ENCODE data around the gene ANKRD22. TPM values are rescaled to one million over a fixed set of nuclear protein-coding genes. Genes with fewer than 3 reads are reported as not detected.

Gene ANKRD22
- total RNA-seq, 4 donors from 2014 or later: 3.0 to 12.2 (median 6.1) TPM; not detected in 1

GRCh38 chr10:88791924-88792323, 59.7 kb downstream of the ANKRD22 start:
- DNase-seq: no peak
- Histone ChIP-seq H3K4me3 (no peak overlapping the region), H3K36me3 (no peaks in the 10 kb centered on the region), H3K4me1 (no peaks in the 10 kb centered on the region), H3K27ac (no peak overlapping the region), H3K9me3 (no peaks in the 10 kb centered on the region), H3K27me3 (no peaks in the 10 kb centered on the region)
- WGBS, 2 donors (ENCODE audit: low coverage in 1 of 2): 60 to 67% methylated on average over 2 of the region's 2 CpGs
- in situ Hi-C loops (cut with MboI; ENCODE audit: low pct_ligation_motif_present in 1 of 4, low pct_unique_long_range_greater_than_20kb in 1 of 4, low sequenced_read_pairs in 3 of 4) (no loop called here), intact Hi-C loops (cut with DNase I; ENCODE audit: low total_unique reads) (no loop called here)
- TF ChIP-seq EP300 (IDR thresholded peaks at IDR 0.05; ENCODE audit: low read depth) (no peak), CTCF (IDR thresholded peaks at IDR 0.05) (peak; percentile 34 to 47 (median 35)), POLR2A (IDR thresholded peaks at IDR 0.05) (no peak), POLR2AphosphoS5 (IDR thresholded peaks at IDR 0.05) (no peak)

GRCh38 chr10:88788924-88789323, 62.7 kb downstream of the ANKRD22 start:
- H3K27ac ChIP-seq: no peak overlapping the region
- intact Hi-C loops (cut with DNase I; ENCODE audit: low total_unique reads): no loop called here
- no peak for DNase-seq
- H3K4me3 ChIP-seq: no peak overlapping the region
- H3K9me3 ChIP-seq: no peaks in the 10 kb centered on the region
- no peaks in the 10 kb centered on the region for H3K4me1 ChIP-seq
- no peaks in the 10 kb centered on the region for H3K36me3 ChIP-seq
- in situ Hi-C loops (cut with MboI; ENCODE audit: low pct_ligation_motif_present in 1 of 4, low pct_unique_long_range_greater_than_20kb in 1 of 4, low sequenced_read_pairs in 3 of 4): no loop called here
- H3K27me3 ChIP-seq: no peaks in the 10 kb centered on the region
- TF ChIP-seq CTCF (IDR thresholded peaks at IDR 0.05) (no peak), EP300 (IDR thresholded peaks at IDR 0.05; ENCODE audit: low read depth) (no peak), POLR2A (IDR thresholded peaks at IDR 0.05) (no peak), POLR2AphosphoS5 (IDR thresholded peaks at IDR 0.05) (no peak)

- WGBS, 2 donors (ENCODE audit: low coverage in 1 of 2): 82 to 93% methylated on average over 5 of the region's 5 CpGs
- no peak for DNase-seq
- Histone ChIP-seq H3K36me3 (no peaks in the 10 kb centered on the region), H3K4me1 (no peaks in the 10 kb centered on the region), H3K27me3 (no peaks in the 10 kb centered on the region), H3K9me3 (no peaks in the 10 kb centered on the region), H3K27ac (no peak overlapping the region), H3K4me3 (no peak overlapping the region)
- in situ Hi-C loops (cut with MboI; ENCODE audit: low pct_ligation_motif_present in 1 of 4, low pct_unique_long_range_greater_than_20kb in 1 of 4, low sequenced_read_pairs in 3 of 4) (no loop called here), intact Hi-C loops (cut with DNase I; ENCODE audit: low total_unique reads) (no loop called here)
- TF ChIP-seq POLR2AphosphoS5 (IDR thresholded peaks at IDR 0.05): no peak
- TF ChIP-seq POLR2A (IDR thresholded peaks at IDR 0.05): no peak
- TF ChIP-seq EP300 (IDR thresholded peaks at IDR 0.05; ENCODE audit: low read depth): no peak
- no peak for TF ChIP-seq CTCF (IDR thresholded peaks at IDR 0.05)
Observed at GRCh38 chr10:88787463-88787862, 64.2 kb downstream of the ANKRD22 start.

GRCh38 chr10:88786032-88786770, 65.4 kb downstream of the ANKRD22 start:
- in situ Hi-C loops (cut with MboI; ENCODE audit: low pct_ligation_motif_present in 1 of 4, low pct_unique_long_range_greater_than_20kb in 1 of 4, low sequenced_read_pairs in 3 of 4): no loop called here

More at GRCh38 chr10:88786032-88786770, 65.4 kb downstream of the ANKRD22 start:
- Histone ChIP-seq H3K4me3 (no peak overlapping the region), H3K27me3 (no peaks in the 10 kb centered on the region), H3K27ac (no peak overlapping the region), H3K9me3 (no peaks in the 10 kb centered on the region), H3K4me1 (no peaks in the 10 kb centered on the region), H3K36me3 (no peaks in the 10 kb centered on the region)
- no peak for DNase-seq
- WGBS, 2 donors (ENCODE audit: low coverage in 1 of 2): 92 to 98% methylated on average over 6 to 10 of the region's 10 CpGs
- TF ChIP-seq POLR2A (IDR thresholded peaks at IDR 0.05): no peak
- no peak for TF ChIP-seq POLR2AphosphoS5 (IDR thresholded peaks at IDR 0.05)
- no peak for TF ChIP-seq EP300 (IDR thresholded peaks at IDR 0.05; ENCODE audit: low read depth)
- TF ChIP-seq CTCF (IDR thresholded peaks at IDR 0.05): no peak
- intact Hi-C loops (cut with DNase I; ENCODE audit: low total_unique reads): no loop called here

All from transverse colon (tissue), 4 donors.